CD4-positive, alpha-beta T cell (primary cell): ENCODE measurements around the gene MPHOSPH8. TPM values are rescaled to one million over a fixed set of nuclear protein-coding genes. Genes with fewer than 3 reads are reported as not detected.

Experiments
- ATAC-seq: fragments of 200-7000 bp; cut with Tn5 transposase; one replicate; pipeline ENCODE4 v1.10.0; 2022; ENCODE audit warnings: mild to moderate bottlenecking; ENCODE audit not compliant: poor library complexity
- CTCF ChIA-PET: fragments of 350-600 bp; sonication (Branson Sonifier 250); formaldehyde crosslinking; loops from one replicate; lab custom pipeline; 2021; ENCODE audit warnings: antibody characterized with exemption, inconsistent platforms; lab: Charles Lee
- POLR2A ChIA-PET: fragments of 350-600 bp; sonication (Branson Sonifier 250); formaldehyde crosslinking; loops from one replicate; lab custom pipeline; 2021; ENCODE audit warnings: antibody characterized with exemption, inconsistent platforms; lab: Charles Lee
- DNase-seq, 14 experiments: peaks; one replicate each; pipeline ENCODE4 v3.0.0-alpha.2; 2013 to 2020; ENCODE audit warnings: mixed read lengths in 2 of 14
- H3K27ac ChIP-seq, 2 donors: one replicate each; pipeline versions ENCODE4 v1.5.1 to v1.7.0; 2013; ENCODE audit warnings: low read length in 2 of 2, low read depth in 1 of 2, mild to moderate bottlenecking in 1 of 2
- H3K27me3 ChIP-seq, 2 experiments: 1 replicate in 1 of 2; 2 replicates in 1 of 2; pipeline versions ENCODE4 v1.6.1 to v1.7.0; 2013; ENCODE audit warnings: low read length in 2 of 2, control low read depth in 1 of 2, mild to moderate bottlenecking in 1 of 2, moderate library complexity in 1 of 2; ENCODE audit not compliant: insufficient read depth in 2 of 2, control insufficient read depth in 1 of 2
- H3K36me3 ChIP-seq: one replicate; pipeline ENCODE4 v1.6.1; 2013; ENCODE audit warnings: low read length, control low read depth; ENCODE audit not compliant: insufficient read depth
- H3K4me1 ChIP-seq: one replicate; pipeline ENCODE4 v1.6.1; 2013; ENCODE audit warnings: low read length, control low read depth; ENCODE audit not compliant: insufficient read depth
- H3K4me3 ChIP-seq: one replicate; pipeline ENCODE4 v1.5.1; 2013; ENCODE audit warnings: mild to moderate bottlenecking, low read length, moderate library complexity
- H3K9me3 ChIP-seq, 2 experiments: 1 replicate in 1 of 2; 2 replicates in 1 of 2; pipeline versions ENCODE4 v1.6.1 to v1.7.0; 2013; ENCODE audit warnings: low read length in 2 of 2, mild to moderate bottlenecking in 2 of 2, control low read depth in 1 of 2, moderate library complexity in 1 of 2; ENCODE audit not compliant: control insufficient read depth in 1 of 2, insufficient read depth in 1 of 2
- H3K27ac Mint-ChIP-seq: one replicate; pipeline ENCODE4 v1.8.0; 2020; ENCODE audit warnings: mixed read lengths
- H3K27me3 Mint-ChIP-seq: one replicate; pipeline ENCODE4 v1.8.0; 2021; ENCODE audit warnings: mixed read lengths
- H3K36me3 Mint-ChIP-seq: one replicate; pipeline ENCODE4 v1.8.0; 2021; ENCODE audit warnings: low read depth, mixed read lengths
- H3K4me1 Mint-ChIP-seq: one replicate; pipeline ENCODE4 v1.8.0; 2021; ENCODE audit warnings: low read depth, mixed read lengths
- H3K4me3 Mint-ChIP-seq: one replicate; pipeline ENCODE4 v1.8.0; 2020; ENCODE audit warnings: mild to moderate bottlenecking, mixed read lengths
- H3K9me3 Mint-ChIP-seq: one replicate; pipeline ENCODE4 v1.8.0; 2020; ENCODE audit warnings: mixed read lengths
- intact Hi-C, 2 experiments: fragments of 100-400 bp; cut with DNase I in 1 of 2; cut with micrococcal nuclease in 1 of 2; formaldehyde crosslinking; loops; one replicate each; pipeline versions ENCODE4 v1.15.1 to v1.9.0; 2023 to 2025; cut with DNase I, micrococcal nuclease
- total RNA-seq, 174 experiments: library from RNA in 2 of 174; stranded (reverse) in 2 of 174; gene quantifications; one replicate each; pipeline ENCODE4 v1.2.3 and lab custom pipeline; 2021 to 2026
- TF ChIP-seq, protein P1 (sequence below): fragments of 200-600 bp; IDR thresholded peaks from one replicate; pipeline ENCODE4 v1.8.0; 2022; ENCODE audit warnings: antibody characterized with exemption, mild to moderate bottlenecking

The MPHOSPH8 gene
- total RNA-seq, 2 experiments from 2014 or later = 48.0 to 51.2 TPM

- no peak overlapping the region for H3K4me3 ChIP-seq
- ChIA-PET POLR2A (no interaction called here), CTCF (no interaction called here)
- no peak for DNase-seq
- no peaks in the 10 kb centered on the region for H3K36me3 ChIP-seq
- ATAC-seq = no peak
- peaks cover 8% of the 10 kb centered on the region for H3K9me3 Mint-ChIP-seq
- H3K36me3 Mint-ChIP-seq = no peaks in the 10 kb centered on the region
- H3K27ac ChIP-seq = no peak overlapping the region
- H3K4me1 ChIP-seq = peaks cover 7% of the 10 kb centered on the region
- no peak overlapping the region for H3K27ac Mint-ChIP-seq
- H3K27me3 Mint-ChIP-seq = peaks cover 59% of the 10 kb centered on the region
- H3K4me3 Mint-ChIP-seq = no peak overlapping the region
- H3K27me3 ChIP-seq = peaks cover 26 to 29% of the 10 kb centered on the region in 2 experiments
- no peaks in the 10 kb centered on the region for H3K4me1 Mint-ChIP-seq
- TF ChIP-seq, protein P1, sequence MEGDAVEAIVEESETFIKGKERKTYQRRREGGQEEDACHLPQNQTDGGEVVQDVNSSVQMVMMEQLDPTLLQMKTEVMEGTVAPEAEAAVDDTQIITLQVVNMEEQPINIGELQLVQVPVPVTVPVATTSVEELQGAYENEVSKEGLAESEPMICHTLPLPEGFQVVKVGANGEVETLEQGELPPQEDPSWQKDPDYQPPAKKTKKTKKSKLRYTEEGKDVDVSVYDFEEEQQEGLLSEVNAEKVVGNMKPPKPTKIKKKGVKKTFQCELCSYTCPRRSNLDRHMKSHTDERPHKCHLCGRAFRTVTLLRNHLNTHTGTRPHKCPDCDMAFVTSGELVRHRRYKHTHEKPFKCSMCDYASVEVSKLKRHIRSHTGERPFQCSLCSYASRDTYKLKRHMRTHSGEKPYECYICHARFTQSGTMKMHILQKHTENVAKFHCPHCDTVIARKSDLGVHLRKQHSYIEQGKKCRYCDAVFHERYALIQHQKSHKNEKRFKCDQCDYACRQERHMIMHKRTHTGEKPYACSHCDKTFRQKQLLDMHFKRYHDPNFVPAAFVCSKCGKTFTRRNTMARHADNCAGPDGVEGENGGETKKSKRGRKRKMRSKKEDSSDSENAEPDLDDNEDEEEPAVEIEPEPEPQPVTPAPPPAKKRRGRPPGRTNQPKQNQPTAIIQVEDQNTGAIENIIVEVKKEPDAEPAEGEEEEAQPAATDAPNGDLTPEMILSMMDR = no peak
- intact Hi-C loops = no loop called here
- H3K9me3 ChIP-seq = peaks cover 0 to 6% of the 10 kb centered on the region in 2 experiments
Measured at GRCh38 chr13:19604306-19604705, 29.2 kb upstream of the MPHOSPH8 start.

DNA sequence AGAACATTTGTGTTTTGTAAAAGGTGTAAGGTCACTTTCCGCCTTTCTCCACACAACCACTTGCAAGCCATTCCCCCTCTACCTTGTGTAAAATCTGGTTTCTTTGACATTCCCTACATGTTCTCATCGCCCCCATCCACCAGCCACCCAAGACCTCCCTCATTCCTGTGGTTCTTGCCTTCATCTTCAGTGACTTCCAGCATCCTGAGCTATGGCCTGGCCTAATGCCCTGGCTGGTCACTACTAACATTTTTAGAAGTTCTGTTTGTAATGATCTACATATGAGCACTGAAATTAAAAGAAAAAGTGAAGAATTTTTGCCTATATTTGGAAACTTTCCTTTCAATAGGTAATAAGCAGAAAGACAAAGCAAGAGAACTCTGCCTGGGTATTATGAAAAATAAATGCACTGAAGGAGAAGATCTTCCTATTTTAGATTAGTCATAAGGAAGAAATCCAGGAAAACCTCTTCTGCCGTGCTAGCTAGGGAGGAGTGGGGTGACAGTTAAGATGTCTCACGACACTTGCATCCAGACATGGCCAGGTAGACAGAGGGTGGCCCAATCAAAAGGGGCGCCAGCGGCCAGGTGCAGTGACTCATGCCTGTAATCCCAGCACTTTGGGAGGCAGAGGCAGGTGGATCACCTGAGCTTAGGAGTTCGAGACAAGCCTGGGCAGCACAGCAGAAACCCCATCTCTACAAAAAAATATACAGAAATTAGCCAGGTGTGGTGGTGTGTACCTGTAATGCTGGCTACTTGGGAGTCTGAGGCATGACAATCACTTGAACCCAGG is 28.1 kb upstream of the MPHOSPH8 start:
- Histone ChIP-seq H3K27me3 (peaks cover 26 to 29% of the 10 kb centered on the region in 2 experiments), H3K9me3 (peaks cover 0 to 6% of the 10 kb centered on the region in 2 experiments), H3K27ac (no peak overlapping the region), H3K4me3 (no peak overlapping the region), H3K36me3 (no peaks in the 10 kb centered on the region), H3K4me1 (peaks cover 7% of the 10 kb centered on the region)
- ATAC-seq = no peak
- Mint-ChIP-seq H3K27ac (no peak overlapping the region), H3K4me1 (no peaks in the 10 kb centered on the region), H3K4me3 (no peak overlapping the region), H3K36me3 (no peaks in the 10 kb centered on the region), H3K9me3 (peaks cover 8% of the 10 kb centered on the region), H3K27me3 (peaks cover 51% of the 10 kb centered on the region)
- ChIA-PET POLR2A (no interaction called here), CTCF (no interaction called here)
- TF ChIP-seq, protein P1 = no peak
- intact Hi-C loops = no loop called here
- DNase-seq = no peak

- no peak overlapping the region for H3K27ac Mint-ChIP-seq
- ATAC-seq = no peak
- H3K27me3 ChIP-seq = peaks cover 26 to 29% of the 10 kb centered on the region in 2 experiments
- no peak overlapping the region for H3K4me3 ChIP-seq
- no peak overlapping the region for H3K4me3 Mint-ChIP-seq
- peaks cover 8% of the 10 kb centered on the region for H3K9me3 Mint-ChIP-seq
- no peak overlapping the region for H3K27ac ChIP-seq
- TF ChIP-seq, protein P1 = no peak
- no peaks in the 10 kb centered on the region for H3K36me3 Mint-ChIP-seq
- ChIA-PET POLR2A (no interaction called here), CTCF (no interaction called here)
- DNase-seq = no peak
- no peaks in the 10 kb centered on the region for H3K4me1 Mint-ChIP-seq
- intact Hi-C loops = no loop called here
- peaks cover 7% of the 10 kb centered on the region for H3K4me1 ChIP-seq
- peaks cover 44% of the 10 kb centered on the region for H3K27me3 Mint-ChIP-seq
- H3K36me3 ChIP-seq = no peaks in the 10 kb centered on the region
- peaks cover 0 to 6% of the 10 kb centered on the region in 2 experiments for H3K9me3 ChIP-seq
Measured at GRCh38 chr13:19606152-19606551, 27.3 kb upstream of the MPHOSPH8 start.
